HG03439 (cell line): ENCODE data around the gene PM20D2.
"Not testable (repeated sequence)": the region's sequence is repeated elsewhere in the genome, so short reads cannot be mapped to it uniquely, and the experiment has no call there.

Experiments used
- ATAC-seq: cut with Tn5 transposase; IDR thresholded peaks from one replicate; pipeline ENCODE4 v1.9.1; 2021; ENCODE audit warnings: mild to moderate bottlenecking, moderate library complexity; ENCODE audit not compliant: unreplicated experiment

The PM20D2 gene

GRCh38 chr6:89145956-89146717, at the start of gene PM20D2:
TSS of gene PM20D2 (plus strand) at chr6:89146055. CDS start at chr6:89146145, 90 bp downstream.
- peak; percentile 69 for ATAC-seq

- no peak for ATAC-seq
Observed at GRCh38 chr6:89098461-89098860, 47.4 kb upstream of the PM20D2 start.

GRCh38 chr6:89100114-89100513, 45.7 kb upstream of the PM20D2 start:
- no peak for ATAC-seq

- ATAC-seq: no peak
Observed at GRCh38 chr6:89110284-89110683, 35.6 kb upstream of the PM20D2 start.

GRCh38 chr6:89111933-89112332, 33.9 kb upstream of the PM20D2 start:
- ATAC-seq: no peak

- ATAC-seq: no peak
Observed at GRCh38 chr6:89116702-89117101, 29.2 kb upstream of the PM20D2 start.

- peak; percentile 85 for ATAC-seq
Observed at GRCh38 chr6:89117211-89118108, 28.4 kb upstream of the PM20D2 start, which contains the start of gene SRSF12. TSS of gene SRSF12 (minus strand) at chr6:89118071. CDS start at chr6:89117887, 184 bp downstream.

- no peak for ATAC-seq
Observed at GRCh38 chr6:89118931-89119330, 26.9 kb upstream of the PM20D2 start.

GRCh38 chr6:89120371-89120770, 25.5 kb upstream of the PM20D2 start:
- no peak for ATAC-seq

GRCh38 chr6:89121934-89122333, 23.9 kb upstream of the PM20D2 start:
- ATAC-seq: no peak

- ATAC-seq: no peak
Observed at GRCh38 chr6:89122625-89123024, 23.2 kb upstream of the PM20D2 start.

- ATAC-seq: not testable (repeated sequence)
Observed at GRCh38 chr6:89128256-89128671, 17.6 kb upstream of the PM20D2 start.

- no peak for ATAC-seq
Observed at GRCh38 chr6:89131599-89131998, 14.3 kb upstream of the PM20D2 start.

GRCh38 chr6:89132057-89132456, 13.8 kb upstream of the PM20D2 start:
- no peak for ATAC-seq

- no peak for ATAC-seq
Observed at GRCh38 chr6:89133981-89134380, 11.9 kb upstream of the PM20D2 start.

- ATAC-seq: no peak
Observed at GRCh38 chr6:89134723-89135122, 11.1 kb upstream of the PM20D2 start.

- ATAC-seq: no peak
Observed at GRCh38 chr6:89138173-89138572, 7.7 kb upstream of the PM20D2 start.

GRCh38 chr6:89139509-89140346, 6.1 kb upstream of the PM20D2 start:
- ATAC-seq: no peak

GRCh38 chr6:89140347-89141156, 5.3 kb upstream of the PM20D2 start:
- no peak for ATAC-seq

GRCh38 chr6:89144354-89144906, 1.4 kb upstream of the PM20D2 start:
- ATAC-seq: peak; percentile 29
